Tibial nerve (tissue), 3 donors: ENCODE results near the gene RNU1-3.
"Not testable (repeated sequence)": the region's sequence is repeated elsewhere in the genome, so short reads cannot be mapped to it uniquely, and the experiment has no call there.

ENCODE experiments used
- CTCF ChIP-seq, 5 experiments: fragments of 200-600 bp in 3 of 5; fragments of 450-650 bp in 2 of 5; sonication (generic) in 3 of 5; IDR thresholded peaks; one replicate each; pipeline ENCODE4 v1.5.1; 2016 to 2019; ENCODE audit warnings: antibody characterized with exemption in 5 of 5, mild to moderate bottlenecking in 3 of 5, moderate library complexity in 2 of 5
- POLR2A ChIP-seq, 2 donors: fragments of 450-650 bp; IDR thresholded peaks; one replicate each; pipeline ENCODE4 v1.6.1; 2017; ENCODE audit warnings: antibody characterized with exemption in 2 of 2, mild to moderate bottlenecking in 2 of 2, moderate library complexity in 2 of 2

DNA sequence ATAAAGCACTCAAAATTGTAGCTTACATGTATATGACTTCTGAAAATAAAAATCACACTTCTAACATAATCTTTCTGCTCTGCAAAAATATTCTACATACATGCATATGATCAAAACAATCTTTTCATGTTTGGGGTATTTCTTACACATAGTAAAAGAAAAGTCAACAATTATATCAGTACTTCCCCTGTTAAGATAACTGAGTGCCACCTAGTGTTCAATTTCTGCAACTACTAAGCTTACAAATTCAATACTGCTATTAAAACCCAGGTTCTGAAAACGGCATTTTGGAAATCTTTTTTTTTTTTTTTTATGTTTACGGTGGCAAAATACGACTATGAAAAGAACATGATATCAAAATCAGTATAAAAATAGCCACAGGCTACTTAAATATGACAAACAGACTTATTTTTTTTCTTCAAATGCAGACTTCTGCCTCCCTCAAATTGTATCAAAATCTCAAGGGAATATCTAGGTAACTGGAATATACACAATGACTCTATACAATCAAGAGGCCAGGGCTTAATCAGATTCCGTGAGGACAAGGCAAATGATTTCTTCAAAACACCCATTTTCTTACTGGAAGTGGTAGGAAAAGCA is 18.1 kb upstream of the RNU1-3 start:
- peak in 3 of 5 experiments; percentile 39 to 70 (median 44) for TF ChIP-seq CTCF (IDR thresholded peaks at IDR 0.05)
- TF ChIP-seq POLR2A (IDR thresholded peaks at IDR 0.05), result not testable (repeated sequence)
